ENCODE data around the gene ZFYVE27. TPM values are rescaled to one million over a fixed set of nuclear protein-coding genes. Genes with fewer than 3 reads are reported as not detected.

Gene ZFYVE27
- total RNA-seq, 1 donor from 2014 or later, result 27.0 TPM

GRCh38 chr10:97766106-97766810 lies 29.3 kb downstream of the ZFYVE27 start:
- peaks cover 19% of the 10 kb centered on the region for H3K27me3 Mint-ChIP-seq (ENCODE audit: unreplicated experiment)
- H3K27ac Mint-ChIP-seq (ENCODE audit: unreplicated experiment), result no peak overlapping the region
- no peak for DNase-seq (ENCODE audit: extremely low spot score, unreplicated experiment)
- peaks cover 21% of the 10 kb centered on the region for H3K4me1 Mint-ChIP-seq (ENCODE audit: unreplicated experiment)
- H3K9me3 Mint-ChIP-seq (ENCODE audit: unreplicated experiment), result no peaks in the 10 kb centered on the region
- H3K36me3 Mint-ChIP-seq (ENCODE audit: unreplicated experiment), result peaks cover 5% of the 10 kb centered on the region
- TF ChIP-seq CTCF (IDR thresholded peaks at IDR 0.05), result no peak
- H3K4me3 Mint-ChIP-seq (ENCODE audit: unreplicated experiment), result no peak overlapping the region

- Mint-ChIP-seq H3K27me3 (ENCODE audit: unreplicated experiment) (peaks cover 25% of the 10 kb centered on the region), H3K36me3 (ENCODE audit: unreplicated experiment) (peaks cover 5% of the 10 kb centered on the region), H3K27ac (ENCODE audit: unreplicated experiment) (no peak overlapping the region), H3K4me3 (ENCODE audit: unreplicated experiment) (no peak overlapping the region), H3K4me1 (ENCODE audit: unreplicated experiment) (peaks cover 22% of the 10 kb centered on the region), H3K9me3 (ENCODE audit: unreplicated experiment) (no peaks in the 10 kb centered on the region)
- no peak for DNase-seq (ENCODE audit: extremely low spot score, unreplicated experiment)
- TF ChIP-seq CTCF (IDR thresholded peaks at IDR 0.05), result no peak
These were observed 30.3 kb downstream of the ZFYVE27 start for GRCh38 chr10:97766996-97767924.

- Mint-ChIP-seq H3K4me3 (ENCODE audit: unreplicated experiment) (no peak overlapping the region), H3K9me3 (ENCODE audit: unreplicated experiment) (no peaks in the 10 kb centered on the region), H3K36me3 (ENCODE audit: unreplicated experiment) (peaks cover 5% of the 10 kb centered on the region), H3K27me3 (ENCODE audit: unreplicated experiment) (peaks cover 38% of the 10 kb centered on the region), H3K27ac (ENCODE audit: unreplicated experiment) (no peak overlapping the region), H3K4me1 (ENCODE audit: unreplicated experiment) (peaks cover 13% of the 10 kb centered on the region)
- TF ChIP-seq CTCF (IDR thresholded peaks at IDR 0.05), result no peak
- DNase-seq (ENCODE audit: extremely low spot score, unreplicated experiment), result no peak
These were observed 31.7 kb downstream of the ZFYVE27 start for GRCh38 chr10:97768322-97769315.

GRCh38 chr10:97770255-97770654 lies 33.3 kb downstream of the ZFYVE27 start:
- Mint-ChIP-seq H3K36me3 (ENCODE audit: unreplicated experiment) (peaks cover 5% of the 10 kb centered on the region), H3K4me3 (ENCODE audit: unreplicated experiment) (peak overlapping the region; percentile 29), H3K27me3 (ENCODE audit: unreplicated experiment) (peaks cover 43% of the 10 kb centered on the region), H3K9me3 (ENCODE audit: unreplicated experiment) (no peaks in the 10 kb centered on the region), H3K27ac (ENCODE audit: unreplicated experiment) (no peak overlapping the region), H3K4me1 (ENCODE audit: unreplicated experiment) (peaks cover 12% of the 10 kb centered on the region)
- no peak for DNase-seq (ENCODE audit: extremely low spot score, unreplicated experiment)
- TF ChIP-seq CTCF (IDR thresholded peaks at IDR 0.05), result no peak

Measured in osteocyte (in vitro differentiated cells).